B cell (primary cell): ENCODE measurements around the gene TENM4. TPM values are rescaled to one million over a fixed set of nuclear protein-coding genes. Genes with fewer than 3 reads are reported as not detected.

Experiments
- ATAC-seq: fragments of 200-7000 bp; cut with Tn5 transposase; one replicate; pipeline ENCODE4 v1.10.0; 2021; ENCODE audit warnings: low read depth, mild to moderate bottlenecking, moderate number of reproducible peaks, moderate library complexity
- CTCF ChIA-PET: fragments of 350-600 bp; sonication (Branson Sonifier 250); formaldehyde crosslinking; loops from one replicate; lab custom pipeline; 2021; ENCODE audit warnings: antibody characterized with exemption, inconsistent platforms; lab: Charles Lee
- POLR2A ChIA-PET: fragments of 350-600 bp; sonication (Branson Sonifier 250); formaldehyde crosslinking; loops from one replicate; lab custom pipeline; 2021; ENCODE audit warnings: antibody characterized with exemption; lab: Charles Lee
- DNase-seq: peaks from one replicate; pipeline ENCODE4 v3.0.0; 2013
- H2AFZ ChIP-seq: 2 replicates; pipeline ENCODE4 v1.6.1; 2012; ENCODE audit warnings: mild to moderate bottlenecking, low read depth, low read length; ENCODE audit not compliant: insufficient read depth, poor library complexity, severe bottlenecking
- H3K27ac ChIP-seq, 2 donors: 1 replicate in 1 of 2; 2 replicates in 1 of 2; pipeline ENCODE4 v1.5.1; 2012 to 2013; ENCODE audit warnings: low read length in 2 of 2, mild to moderate bottlenecking in 2 of 2, moderate library complexity in 1 of 2
- H3K27me3 ChIP-seq, 4 experiments: fragments of 200-600 bp in 1 of 4; sonication (generic) in 1 of 4; replicated peaks in 1 of 4; 1 replicate in 2 of 4; 2 replicates in 2 of 4; pipeline versions ENCODE4 v1.6.1 to v1.7.0; 2013 to 2016; ENCODE audit warnings: low read length in 3 of 4, mild to moderate bottlenecking in 2 of 4, mixed read lengths in 1 of 4, moderate library complexity in 1 of 4; ENCODE audit not compliant: insufficient read depth in 4 of 4, control insufficient read depth in 3 of 4; ENCODE audit errors: control extremely low read depth in 1 of 4
- H3K36me3 ChIP-seq, 2 experiments: replicated peaks in 1 of 2; 1 replicate in 1 of 2; 2 replicates in 1 of 2; pipeline versions ENCODE4 v1.6.1 to v1.7.1; 2013; ENCODE audit warnings: low read length in 1 of 2; ENCODE audit not compliant: insufficient read depth in 2 of 2, control insufficient read depth in 1 of 2; ENCODE audit errors: control extremely low read depth in 1 of 2, extremely low read depth in 1 of 2
- H3K4me1 ChIP-seq, 2 donors: fragments of 200-600 bp in 1 of 2; sonication (generic) in 1 of 2; 1 replicate in 1 of 2; 2 replicates in 1 of 2; pipeline versions ENCODE4 v1.5.1 to v1.6.1; 2013 to 2017; ENCODE audit warnings: low read length in 2 of 2; ENCODE audit not compliant: control insufficient read depth in 2 of 2, insufficient read depth in 2 of 2
- H3K4me2 ChIP-seq: replicated peaks from 2 replicates; pipeline ENCODE3; 2012; ENCODE audit warnings: mild to moderate bottlenecking, low read depth, low read length; ENCODE audit not compliant: poor library complexity, severe bottlenecking
- H3K4me3 ChIP-seq, 5 experiments: fragments of 200-600 bp in 1 of 5; sonication (generic) in 1 of 5; 1 replicate in 3 of 5; 2 replicates in 2 of 5; pipeline versions ENCODE4 v1.5.1 to v1.7.0; 2011 to 2016; ENCODE audit warnings: low read length in 4 of 5, mild to moderate bottlenecking in 4 of 5, low read depth in 2 of 5, control low read depth in 1 of 5, moderate library complexity in 1 of 5; ENCODE audit not compliant: insufficient read depth in 1 of 5; ENCODE audit errors: control extremely low read depth in 1 of 5, extremely low read depth in 1 of 5
- H3K79me2 ChIP-seq: fragments of 200-600 bp; sonication (generic); one replicate; pipeline ENCODE4 v1.6.0; 2016; ENCODE audit warnings: low read length; ENCODE audit not compliant: control insufficient read depth, insufficient read depth
- H3K9ac ChIP-seq: fragments of 200-600 bp; sonication (generic); 2 replicates; pipeline ENCODE4 v1.6.1; 2017; ENCODE audit warnings: mild to moderate bottlenecking, low read length, moderate library complexity
- H3K9me3 ChIP-seq, 3 donors: one replicate each; pipeline versions ENCODE4 v1.6.1 to v1.7.1; 2013; ENCODE audit warnings: low read length in 2 of 3; ENCODE audit not compliant: control insufficient read depth in 2 of 3, insufficient read depth in 1 of 3; ENCODE audit errors: control extremely low read depth in 1 of 3
- H4K20me1 ChIP-seq: 2 replicates; pipeline ENCODE4 v1.6.0; 2012; ENCODE audit warnings: mild to moderate bottlenecking, low read length; ENCODE audit not compliant: insufficient read depth, control insufficient read depth, poor library complexity, severe bottlenecking
- H3K27ac Mint-ChIP-seq: one replicate; pipeline ENCODE4 v1.8.0; 2021; ENCODE audit warnings: mixed read lengths
- H3K27me3 Mint-ChIP-seq: one replicate; pipeline ENCODE4 v1.8.0; 2021; ENCODE audit warnings: mixed read lengths
- H3K4me1 Mint-ChIP-seq: one replicate; pipeline ENCODE4 v1.8.0; 2021; ENCODE audit warnings: mixed read lengths
- H3K4me3 Mint-ChIP-seq: one replicate; pipeline ENCODE4 v1.8.0; 2021; ENCODE audit warnings: mixed read lengths
- H3K9me3 Mint-ChIP-seq: one replicate; pipeline ENCODE4 v1.8.0; 2022; ENCODE audit warnings: mixed read lengths; ENCODE audit not compliant: insufficient read depth
- EZH2 ChIP-seq: IDR thresholded peaks from 2 replicates; pipeline ENCODE4 v1.6.1; 2012; ENCODE audit warnings: borderline replicate concordance, low read depth, mild to moderate bottlenecking, moderate library complexity, low read length; ENCODE audit not compliant: insufficient read depth, poor library complexity, severe bottlenecking
- WGBS: methylation state at CpG from one replicate; pipeline ENCODE4 v1.1.5; 2013; ENCODE audit warnings: missing lambda C conversion rate; ENCODE audit not compliant: insufficient coverage; 5-methylcytosine and 5-hydroxymethylcytosine counted together
- intact Hi-C: fragments of 100-400 bp; cut with micrococcal nuclease; formaldehyde crosslinking; loops from one replicate; pipeline ENCODE4 v1.10.0; 2022
- polyA plus RNA-seq: library from polyadenylated mRNA; depleted of rRNA; stranded (reverse); fragments of >200 nt; gene quantifications from 2 replicates; pipeline ENCODE4 v1.2.3, GENCODE V29; 2012
- total RNA-seq, 2 donors: library from RNA; stranded (reverse); fragments of 120-200 nt in 1 of 2; gene quantifications; 1 replicate in 1 of 2; 2 replicates in 1 of 2; pipeline versions ENCODE4 v1.2.3 to v1.2.4, GENCODE V29; 2013 to 2022
- TF ChIP-seq, protein P1 (sequence below): fragments of 200-600 bp; IDR thresholded peaks from one replicate; pipeline ENCODE4 v1.8.0; 2022; ENCODE audit warnings: antibody characterized with exemption, mild to moderate bottlenecking

TENM4 gene
- total and polyA plus RNA-seq, 2 donors (not counting 1 experiment from before 2014, with no cell fraction given), result 0.09 to 5.7 TPM

DNA sequence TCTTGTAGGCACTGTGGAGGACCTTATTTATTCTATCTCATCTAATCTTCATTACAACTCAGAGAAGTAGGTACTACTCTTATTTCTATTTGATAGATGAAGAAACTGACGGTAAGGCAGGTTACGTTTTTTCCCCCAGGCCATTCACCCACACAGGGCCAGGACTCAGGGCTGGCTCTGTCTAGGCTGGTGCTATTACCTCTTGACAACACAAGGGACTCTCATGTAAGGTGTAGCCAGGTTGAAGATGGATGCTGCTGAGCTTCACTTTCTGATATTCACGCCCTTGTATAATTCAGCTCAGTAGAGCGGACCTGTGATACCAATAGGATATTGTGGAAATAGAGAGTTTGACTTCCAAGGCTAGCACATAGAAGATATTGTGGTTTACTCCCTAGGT, 453.1 kb downstream of the TENM4 start:
- Mint-ChIP-seq H3K27ac (no peak overlapping the region), H3K27me3 (no peaks in the 10 kb centered on the region), H3K4me1 (no peaks in the 10 kb centered on the region), H3K9me3 (no peaks in the 10 kb centered on the region), H3K4me3 (no peak overlapping the region)
- DNase-seq, result no peak
- no peak overlapping the region for H3K27ac ChIP-seq
- no peak overlapping the region for H2AFZ ChIP-seq
- H3K36me3 ChIP-seq, result no peaks in the 10 kb centered on the region
- ChIA-PET CTCF (interaction anchor here (1.0 kb wide), 1 partner anchor 9 kb away, joined by 3 read pairs; no protein-coding TSS in a partner anchor), POLR2A (no interaction called here)
- H4K20me1 ChIP-seq, result no peaks in the 10 kb centered on the region
- no peaks in the 10 kb centered on the region for H3K27me3 ChIP-seq
- TF ChIP-seq, protein P1, sequence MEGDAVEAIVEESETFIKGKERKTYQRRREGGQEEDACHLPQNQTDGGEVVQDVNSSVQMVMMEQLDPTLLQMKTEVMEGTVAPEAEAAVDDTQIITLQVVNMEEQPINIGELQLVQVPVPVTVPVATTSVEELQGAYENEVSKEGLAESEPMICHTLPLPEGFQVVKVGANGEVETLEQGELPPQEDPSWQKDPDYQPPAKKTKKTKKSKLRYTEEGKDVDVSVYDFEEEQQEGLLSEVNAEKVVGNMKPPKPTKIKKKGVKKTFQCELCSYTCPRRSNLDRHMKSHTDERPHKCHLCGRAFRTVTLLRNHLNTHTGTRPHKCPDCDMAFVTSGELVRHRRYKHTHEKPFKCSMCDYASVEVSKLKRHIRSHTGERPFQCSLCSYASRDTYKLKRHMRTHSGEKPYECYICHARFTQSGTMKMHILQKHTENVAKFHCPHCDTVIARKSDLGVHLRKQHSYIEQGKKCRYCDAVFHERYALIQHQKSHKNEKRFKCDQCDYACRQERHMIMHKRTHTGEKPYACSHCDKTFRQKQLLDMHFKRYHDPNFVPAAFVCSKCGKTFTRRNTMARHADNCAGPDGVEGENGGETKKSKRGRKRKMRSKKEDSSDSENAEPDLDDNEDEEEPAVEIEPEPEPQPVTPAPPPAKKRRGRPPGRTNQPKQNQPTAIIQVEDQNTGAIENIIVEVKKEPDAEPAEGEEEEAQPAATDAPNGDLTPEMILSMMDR, result no peak
- TF ChIP-seq EZH2, result no peak
- 100% methylated on average over 2 of the region's 4 CpGs for WGBS
- H3K79me2 ChIP-seq, result no peaks in the 10 kb centered on the region
- intact Hi-C loops, result no loop called here
- no peak for ATAC-seq
- no peak overlapping the region for H3K9ac ChIP-seq
- no peak overlapping the region for H3K4me3 ChIP-seq
- H3K4me1 ChIP-seq, result no peaks in the 10 kb centered on the region
- H3K9me3 ChIP-seq, result no peaks in the 10 kb centered on the region
- H3K4me2 ChIP-seq, result no peak overlapping the region

DNA sequence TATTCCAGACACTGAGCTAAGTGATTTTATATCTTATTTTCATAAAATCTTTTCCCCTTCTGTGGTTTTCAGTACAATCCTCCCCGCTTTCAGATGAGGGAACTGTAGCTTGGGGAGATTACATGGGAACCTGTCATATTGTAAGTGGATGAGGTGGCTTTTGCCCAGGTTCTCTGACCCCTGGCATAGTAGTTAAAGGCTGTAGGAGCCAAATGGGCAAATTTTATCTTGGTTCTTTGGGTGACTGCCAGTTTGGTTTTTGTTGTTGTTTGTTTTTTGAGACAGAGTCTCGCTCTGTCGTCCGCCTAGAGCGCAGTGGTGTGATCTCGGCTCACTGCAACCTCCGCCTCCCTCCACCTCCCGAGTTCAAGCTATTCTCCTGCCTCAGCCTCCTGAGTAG, 454.5 kb downstream of the TENM4 start:
- ATAC-seq, result no peak
- Histone ChIP-seq H2AFZ (no peak overlapping the region), H4K20me1 (no peaks in the 10 kb centered on the region), H3K27ac (no peak overlapping the region), H3K4me1 (no peaks in the 10 kb centered on the region), H3K36me3 (no peaks in the 10 kb centered on the region), H3K4me3 (no peak overlapping the region), H3K4me2 (no peak overlapping the region), H3K9me3 (no peaks in the 10 kb centered on the region), H3K27me3 (no peaks in the 10 kb centered on the region), H3K9ac (no peak overlapping the region), H3K79me2 (no peaks in the 10 kb centered on the region)
- WGBS, result no CpG with 5 or more reads among the region's 8 CpGs
- ChIA-PET CTCF (no interaction called here), POLR2A (no interaction called here)
- intact Hi-C loops, result no loop called here
- Mint-ChIP-seq H3K27ac (no peak overlapping the region), H3K9me3 (no peaks in the 10 kb centered on the region), H3K27me3 (no peaks in the 10 kb centered on the region), H3K4me3 (no peak overlapping the region), H3K4me1 (no peaks in the 10 kb centered on the region)
- TF ChIP-seq, protein P1, result no peak
- TF ChIP-seq EZH2, result no peak
- no peak for DNase-seq
